HEK293T (cell line): Measurements from ENCODE around the gene OLFML3.
"Not testable (repeated sequence)": the region's sequence is repeated elsewhere in the genome, so short reads cannot be mapped to it uniquely, and the experiment has no call there.

Experiments used
- CTCF ChIA-PET: fragments of 350-600 bp; formaldehyde crosslinking; extraction: SDS; loops from one replicate; lab custom pipeline; 2021; ENCODE audit warnings: antibody characterized with exemption, inconsistent platforms; lab: Yijun Ruan, JAX
- POLR2A ChIA-PET: fragments of 350-600 bp; formaldehyde crosslinking; extraction: SDS; loops from one replicate; lab custom pipeline; 2020; ENCODE audit warnings: antibody characterized with exemption, inconsistent platforms; lab: Yijun Ruan, JAX
- DNase-seq: peaks from one replicate; pipeline ENCODE4 v3.0.0; 2012; ENCODE audit warnings: mixed read lengths; ENCODE audit errors: extremely low spot score
- ARNT ChIP-seq: fragments of 450-650 bp; IDR thresholded peaks from 2 replicates; pipeline ENCODE4 v1.6.1; 2017; ENCODE audit warnings: mild to moderate bottlenecking
- BHLHE40 ChIP-seq: fragments of 450-650 bp; IDR thresholded peaks from 2 replicates; pipeline ENCODE4 v1.6.1; 2016; ENCODE audit warnings: mild to moderate bottlenecking, moderate library complexity, borderline replicate concordance
- CTBP1 ChIP-seq: fragments of 450-650 bp; IDR thresholded peaks from 2 replicates; pipeline ENCODE4 v1.6.1; 2016; ENCODE audit warnings: borderline replicate concordance
- ELF4 ChIP-seq: fragments of 450-650 bp; IDR thresholded peaks from 2 replicates; pipeline ENCODE4 v1.6.1; 2017; ENCODE audit warnings: antibody characterized with exemption
- FOXA1 ChIP-seq: fragments of 450-650 bp; IDR thresholded peaks from 2 replicates; pipeline ENCODE4 v1.6.1; 2016; ENCODE audit warnings: mild to moderate bottlenecking
- FOXK2 ChIP-seq: fragments of 450-650 bp; IDR thresholded peaks from 2 replicates; pipeline ENCODE4 v1.6.1; 2016; ENCODE audit warnings: mild to moderate bottlenecking
- FOXM1 ChIP-seq: fragments of 450-650 bp; IDR thresholded peaks from 2 replicates; pipeline ENCODE4 v1.6.1; 2017; ENCODE audit warnings: mild to moderate bottlenecking, borderline replicate concordance
- HDGF ChIP-seq: fragments of 450-650 bp; IDR thresholded peaks from 2 replicates; pipeline ENCODE4 v1.6.1; 2017; ENCODE audit warnings: antibody characterized with exemption, borderline replicate concordance
- L3MBTL2 ChIP-seq: fragments of 450-650 bp; conservative IDR thresholded peaks from 2 replicates; pipeline ENCODE4 v1.6.1; 2016; ENCODE audit warnings: mild to moderate bottlenecking
- LEF1 ChIP-seq: fragments of 450-650 bp; IDR thresholded peaks from 2 replicates; pipeline ENCODE4 v1.6.1; 2017; ENCODE audit warnings: mild to moderate bottlenecking, borderline replicate concordance
- NFRKB ChIP-seq: fragments of 450-650 bp; IDR thresholded peaks from 2 replicates; pipeline ENCODE4 v1.6.1; 2016; ENCODE audit warnings: mild to moderate bottlenecking, moderate library complexity
- PKNOX1 ChIP-seq: fragments of 450-650 bp; IDR thresholded peaks from 2 replicates; pipeline ENCODE4 v1.6.1; 2016
- SP1 ChIP-seq: fragments of 450-650 bp; IDR thresholded peaks from 2 replicates; pipeline ENCODE4 v1.6.1; 2017
- SUZ12 ChIP-seq: fragments of 450-650 bp; IDR thresholded peaks from 2 replicates; pipeline ENCODE4 v1.6.1; 2016; ENCODE audit warnings: mild to moderate bottlenecking
- TARDBP ChIP-seq: fragments of 450-650 bp; IDR thresholded peaks from 2 replicates; pipeline ENCODE4 v1.6.1; 2016
- ZNF384 ChIP-seq: fragments of 450-650 bp; IDR thresholded peaks from 2 replicates; pipeline ENCODE4 v1.6.1; 2016

Gene OLFML3

GRCh38 chr1:113947388-113948107 is 31.7 kb upstream of the OLFML3 start:
- ChIA-PET POLR2A (interaction anchor here (1.3 to 1.9 kb wide), 4 partner anchors 17 to 43 kb away, joined by 3 to 12 read pairs (median 4); partner anchors contain the start of genes AP4B1 and HIPK1), CTCF (interaction anchor here (1.2 to 2.1 kb wide), 3 partner anchors 8 to 30 kb away, joined by 3 to 5 read pairs (median 4); no protein-coding TSS in a partner anchor)
- TF ChIP-seq LEF1: no peak
- no peak for TF ChIP-seq ARNT
- no peak for TF ChIP-seq NFRKB
- no peak for TF ChIP-seq BHLHE40
- no peak for TF ChIP-seq L3MBTL2
- no peak for TF ChIP-seq FOXM1
- TF ChIP-seq SUZ12: no peak
- no peak for TF ChIP-seq ELF4
- no peak for TF ChIP-seq FOXA1
- no peak for TF ChIP-seq SP1
- TF ChIP-seq ZNF384: no peak
- TF ChIP-seq PKNOX1: no peak
- no peak for TF ChIP-seq TARDBP
- no peak for TF ChIP-seq HDGF
- no peak for TF ChIP-seq CTBP1
- TF ChIP-seq FOXK2: no peak
- no peak for DNase-seq

- POLR2A ChIA-PET, DNase-seq: not testable (repeated sequence)
- CTCF ChIA-PET: interaction anchor here (0.6 to 1.2 kb wide), 2 partner anchors 14 to 17 kb away, joined by 3 read pairs; no protein-coding TSS in a partner anchor
Measured at GRCh38 chr1:113948151-113948550, 31.1 kb upstream of the OLFML3 start.

- TF ChIP-seq PKNOX1: no peak
- no peak for TF ChIP-seq FOXA1
- TF ChIP-seq FOXK2: no peak
- no peak for TF ChIP-seq HDGF
- TF ChIP-seq ZNF384: no peak
- no peak for TF ChIP-seq SUZ12
- no peak for TF ChIP-seq L3MBTL2
- TF ChIP-seq SP1: no peak
- TF ChIP-seq FOXM1: no peak
- no peak for TF ChIP-seq LEF1
- no peak for TF ChIP-seq BHLHE40
- no peak for TF ChIP-seq TARDBP
- TF ChIP-seq NFRKB: no peak
- DNase-seq: peak; percentile 38
- ChIA-PET POLR2A (interaction anchor here (1.2 kb wide), 1 partner anchor 18 kb away, joined by 3 read pairs; no protein-coding TSS in a partner anchor), CTCF (interaction anchor here (0.6 to 1.2 kb wide), 3 partner anchors 9 to 18 kb away, joined by 3 read pairs; no protein-coding TSS in a partner anchor)
Measured at GRCh38 chr1:113949007-113949406, 30.3 kb upstream of the OLFML3 start.

GRCh38 chr1:113950908-113951307 is 28.4 kb upstream of the OLFML3 start:
- ChIA-PET POLR2A (no interaction called here), CTCF (no interaction called here)

GRCh38 chr1:113951719-113952118 is 27.6 kb upstream of the OLFML3 start:
- TF ChIP-seq PKNOX1 (peak; percentile 50), SUZ12 (no peak), LEF1 (no peak), ZNF384 (peak; percentile 66; the same call in 1 of the 2 replicates)
- DNase-seq: no peak
- ChIA-PET POLR2A (no interaction called here), CTCF (no interaction called here)

More at GRCh38 chr1:113950908-113951307, 28.4 kb upstream of the OLFML3 start:
- DNase-seq: no peak
- TF ChIP-seq ELF4 (no peak), BHLHE40 (no peak), FOXM1 (no peak), HDGF (no peak), FOXA1 (no peak), SP1 (no peak), NFRKB (no peak), CTBP1 (no peak), TARDBP (no peak), FOXK2 (no peak), SUZ12 (no peak), L3MBTL2 (no peak), ARNT (no peak)

- DNase-seq: no peak
- CTCF ChIA-PET: interaction anchor here (0.9 kb wide), 1 partner anchor 9 kb away, joined by 3 read pairs; no protein-coding TSS in a partner anchor
- TF ChIP-seq ZNF384: no peak
- no peak for TF ChIP-seq PKNOX1
- TF ChIP-seq SUZ12: no peak
- no peak for TF ChIP-seq L3MBTL2
- POLR2A ChIA-PET: no interaction called here
Measured at GRCh38 chr1:113957984-113958383, 21.3 kb upstream of the OLFML3 start.
